Esophagus muscularis mucosa (tissue), 4 donors: ENCODE data around the gene ABCA1. TPM values are rescaled to one million over a fixed set of nuclear protein-coding genes. Genes with fewer than 3 reads are reported as not detected.

Experiments used
- DNase-seq: peaks from one replicate; pipeline ENCODE4 v3.0.0-alpha.2; 2017; ENCODE audit errors: extremely low spot score
- H3K27ac ChIP-seq, 4 donors: fragments of 200-600 bp; sonication (generic); replicated peaks in 1 of 4; 1 replicate in 3 of 4; 2 replicates in 1 of 4; pipeline ENCODE4 v1.5.1; 2016 to 2019; ENCODE audit warnings: mild to moderate bottlenecking in 1 of 4
- H3K27me3 ChIP-seq, 4 donors: fragments of 200-600 bp; sonication (generic); one replicate each; pipeline versions ENCODE4 v1.5.1 to v1.6.0; 2016 to 2019
- H3K36me3 ChIP-seq, 4 donors: fragments of 200-600 bp; sonication (generic); one replicate each; pipeline ENCODE4 v1.5.1; 2016 to 2019
- H3K4me1 ChIP-seq, 4 donors: fragments of 200-600 bp; sonication (generic); one replicate each; pipeline ENCODE4 v1.5.1; 2016 to 2019
- H3K4me3 ChIP-seq, 4 donors: fragments of 200-600 bp; sonication (generic); 1 replicate in 2 of 4; 2 replicates in 2 of 4; pipeline ENCODE4 v1.5.1; 2016 to 2019; ENCODE audit warnings: mild to moderate bottlenecking in 4 of 4, moderate library complexity in 1 of 4
- H3K9me3 ChIP-seq, 4 donors: fragments of 200-600 bp; sonication (generic); 1 replicate in 3 of 4; 2 replicates in 1 of 4; pipeline ENCODE4 v1.5.1; 2016 to 2019
- CTCF ChIP-seq, 3 experiments: fragments of 200-600 bp in 2 of 3; fragments of 450-650 bp in 1 of 3; sonication (generic) in 2 of 3; IDR thresholded peaks; one replicate each; pipeline ENCODE4 v1.5.1; 2017 to 2019; ENCODE audit warnings: antibody characterized with exemption in 3 of 3, mild to moderate bottlenecking in 2 of 3, moderate library complexity in 1 of 3
- EP300 ChIP-seq: sonication (generic); formaldehyde crosslinking; IDR thresholded peaks from one replicate; pipeline ENCODE4 v1.6.1; 2017; ENCODE audit warnings: antibody characterized with exemption
- POLR2A ChIP-seq: fragments of 450-650 bp; IDR thresholded peaks from one replicate; pipeline ENCODE4 v1.6.1; 2017; ENCODE audit warnings: antibody characterized with exemption, moderate library complexity, mild to moderate bottlenecking, low read depth
- POLR2AphosphoS5 ChIP-seq, 2 donors: sonication (generic); formaldehyde crosslinking; IDR thresholded peaks; one replicate each; pipeline ENCODE4 v1.6.1; 2017; ENCODE audit warnings: antibody characterized with exemption in 2 of 2
- WGBS: methylation state at CpG from one replicate; pipeline ENCODE4 v1.1.5; 2018; 5-methylcytosine and 5-hydroxymethylcytosine counted together
- intact Hi-C: fragments of 100-400 bp; cut with DNase I; formaldehyde crosslinking; loops from one replicate; pipeline ENCODE4 v1.15.1; 2023
- total RNA-seq, 4 donors: library from RNA; depleted of rRNA; stranded (reverse); fragments of >200 nt; gene quantifications; one replicate each; pipeline versions ENCODE4 v1.1.0 to v1.2.1, GENCODE V29; 2016

Gene ABCA1
- total RNA-seq, 4 donors from 2014 or later, result 47.8 to 73.9 (median 54.7) TPM

- Histone ChIP-seq H3K4me3 (peak overlapping the region; percentile 65 to 98 (median 84)), H3K4me1 (peaks cover 11 to 23% (median 19%) of the 10 kb centered on the region in 4 donors), H3K27me3 (no peaks in the 10 kb centered on the region), H3K9me3 (no peaks in the 10 kb centered on the region), H3K27ac (peak overlapping the region; percentile 81 to 95 (median 92)), H3K36me3 (peaks cover 0 to 24% (median 11%) of the 10 kb centered on the region in 4 donors)
- WGBS, result 31% methylated on average over 7 of the region's 19 CpGs
- intact Hi-C loops, result loop anchor here (10.0 kb wide), 1 partner anchor 654 kb away; the partner anchor contains the start of gene SMC2
- DNase-seq, result no peak
- TF ChIP-seq POLR2A, result no peak
- TF ChIP-seq POLR2AphosphoS5 (IDR thresholded peaks at IDR 0.05), result peak in 1 of 2 donors; percentile 54
These were observed 179.5 kb downstream of the ABCA1 start for GRCh38 chr9:104748359-104749031.

- TF ChIP-seq POLR2AphosphoS5 (IDR thresholded peaks at IDR 0.05), result peak; percentile 56 to 79
- TF ChIP-seq EP300, result no peak
- no peaks in the 10 kb centered on the region for H3K27me3 ChIP-seq
- no peaks in the 10 kb centered on the region for H3K9me3 ChIP-seq
- 0% methylated on average over 7 of the region's 71 CpGs for WGBS
- DNase-seq, result peak; percentile 95
- peaks cover 0 to 17% (median 8%) of the 10 kb centered on the region in 4 donors for H3K36me3 ChIP-seq
- H3K4me1 ChIP-seq, result peaks cover 11 to 23% (median 19%) of the 10 kb centered on the region in 4 donors
- H3K27ac ChIP-seq, result peak within 1 kb of the TSS; percentile 81 to 95 (median 92)
- peak within 1 kb of the TSS; percentile 65 to 98 (median 84) for H3K4me3 ChIP-seq
- intact Hi-C loops, result loop anchor here (10.0 kb wide), 1 partner anchor 653 kb away; the partner anchor contains the start of gene SMC2
These were observed 180.2 kb downstream of the ABCA1 start, which contains the start of gene NIPSNAP3A for GRCh38 chr9:104747565-104748358. TSS of gene NIPSNAP3A (plus strand) at chr9:104747683. CDS start at chr9:104747793, 110 bp downstream.

GRCh38 chr9:104747245-104747564, 180.8 kb downstream of the ABCA1 start:
- Histone ChIP-seq H3K36me3 (peaks cover 0 to 11% (median 6%) of the 10 kb centered on the region in 4 donors), H3K27me3 (no peaks in the 10 kb centered on the region), H3K4me3 (peak overlapping the region; percentile 65 to 98 (median 84)), H3K27ac (peak overlapping the region; percentile 81 to 95 (median 92)), H3K4me1 (peaks cover 11 to 23% (median 19%) of the 10 kb centered on the region in 4 donors), H3K9me3 (no peaks in the 10 kb centered on the region)
- TF ChIP-seq POLR2A, result no peak
- TF ChIP-seq POLR2AphosphoS5 (IDR thresholded peaks at IDR 0.05), result no peak
- TF ChIP-seq EP300, result no peak
- TF ChIP-seq CTCF (IDR thresholded peaks at IDR 0.05), result no peak
- WGBS, result 0% methylated on average over 9 of the region's 9 CpGs
- intact Hi-C loops, result loop anchor here (10.0 kb wide), 1 partner anchor 652 kb away; the partner anchor contains the start of gene SMC2
- no peak for DNase-seq

- WGBS, result 14% methylated on average over 1 of the region's 1 CpG
- peaks cover 11 to 23% (median 19%) of the 10 kb centered on the region in 4 donors for H3K4me1 ChIP-seq
These were observed 181.2 kb downstream of the ABCA1 start for GRCh38 chr9:104746798-104747197.

More at GRCh38 chr9:104746798-104747197, 181.2 kb downstream of the ABCA1 start:
- Histone ChIP-seq H3K4me3 (peak overlapping the region; percentile 65 to 98 (median 84)), H3K27me3 (no peaks in the 10 kb centered on the region), H3K36me3 (peaks cover 0 to 7% (median 4%) of the 10 kb centered on the region in 4 donors), H3K27ac (peak overlapping the region; percentile 81 to 95 (median 92)), H3K9me3 (no peaks in the 10 kb centered on the region)
- no peak for DNase-seq
- no peak for TF ChIP-seq EP300
- no peak for TF ChIP-seq POLR2AphosphoS5 (IDR thresholded peaks at IDR 0.05)
- no peak for TF ChIP-seq POLR2A
- TF ChIP-seq CTCF (IDR thresholded peaks at IDR 0.05), result no peak
- intact Hi-C loops, result loop anchor here (10.0 kb wide), 1 partner anchor 652 kb away; the partner anchor contains the start of gene SMC2
